ENCODE data around the gene SLC44A1.

Gene SLC44A1

DNA sequence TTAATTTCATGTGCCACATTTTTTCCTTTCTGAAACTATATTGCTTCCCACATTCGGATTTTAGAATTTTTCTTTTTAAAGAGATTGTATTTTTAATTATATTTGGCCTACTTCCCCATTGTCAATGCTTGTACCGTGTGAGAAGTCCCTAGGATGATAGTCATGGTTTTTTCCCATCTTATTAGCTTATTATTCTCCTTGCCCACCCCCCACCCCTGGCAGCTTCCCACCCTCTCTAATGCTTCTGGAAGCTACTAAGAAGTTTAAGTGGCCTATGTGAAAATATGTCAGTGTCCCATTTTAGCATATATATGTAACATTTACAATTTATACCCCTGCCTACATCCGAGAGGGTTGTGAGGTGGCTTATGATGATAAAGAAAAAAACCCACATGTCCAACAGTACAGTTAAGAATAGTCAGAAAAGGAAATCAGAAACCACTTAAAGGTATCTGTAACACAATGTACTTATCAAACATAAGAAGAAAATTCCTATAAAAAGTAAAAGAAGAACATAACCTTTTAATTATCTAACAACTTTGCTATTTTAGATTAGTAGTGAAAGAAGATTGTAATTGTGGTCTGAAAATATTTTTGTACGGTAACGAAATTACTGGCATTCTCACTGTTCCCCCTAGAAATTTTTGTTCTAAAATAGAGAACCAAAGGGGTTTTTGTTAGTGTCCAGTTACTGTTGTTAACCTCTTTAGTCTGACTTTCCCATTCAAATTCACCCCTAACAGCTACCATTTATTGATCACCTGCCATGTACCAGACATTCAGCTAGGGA lies 62.1 kb downstream of the SLC44A1 start:
- no peak for DNase-seq

DNA sequence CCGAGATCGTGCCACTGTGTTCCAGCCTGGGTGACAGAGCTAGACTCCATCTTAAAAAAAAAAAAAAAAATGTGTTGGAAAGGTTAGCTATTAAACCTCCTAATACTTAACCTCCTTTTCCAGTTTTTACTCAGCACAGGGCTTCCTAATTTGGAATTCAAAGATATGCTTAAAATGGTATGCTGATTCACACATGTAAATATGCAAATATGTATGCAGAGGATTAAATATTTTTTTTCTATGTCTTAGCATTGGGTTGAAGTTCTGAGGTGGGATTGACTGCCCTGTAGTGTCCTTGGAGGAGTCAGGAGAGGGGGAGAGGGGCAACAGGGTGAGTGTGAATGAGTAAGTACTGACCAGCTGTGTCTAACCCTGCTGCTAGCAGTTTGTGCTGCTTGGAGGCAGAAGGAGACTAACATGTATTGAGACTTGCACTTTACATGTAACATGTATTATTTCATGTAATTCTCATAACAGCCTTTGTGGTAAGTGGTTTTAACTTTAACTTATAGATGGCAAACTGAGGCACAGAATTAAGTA lies 63.2 kb downstream of the SLC44A1 start:
- no peak for DNase-seq

DNA sequence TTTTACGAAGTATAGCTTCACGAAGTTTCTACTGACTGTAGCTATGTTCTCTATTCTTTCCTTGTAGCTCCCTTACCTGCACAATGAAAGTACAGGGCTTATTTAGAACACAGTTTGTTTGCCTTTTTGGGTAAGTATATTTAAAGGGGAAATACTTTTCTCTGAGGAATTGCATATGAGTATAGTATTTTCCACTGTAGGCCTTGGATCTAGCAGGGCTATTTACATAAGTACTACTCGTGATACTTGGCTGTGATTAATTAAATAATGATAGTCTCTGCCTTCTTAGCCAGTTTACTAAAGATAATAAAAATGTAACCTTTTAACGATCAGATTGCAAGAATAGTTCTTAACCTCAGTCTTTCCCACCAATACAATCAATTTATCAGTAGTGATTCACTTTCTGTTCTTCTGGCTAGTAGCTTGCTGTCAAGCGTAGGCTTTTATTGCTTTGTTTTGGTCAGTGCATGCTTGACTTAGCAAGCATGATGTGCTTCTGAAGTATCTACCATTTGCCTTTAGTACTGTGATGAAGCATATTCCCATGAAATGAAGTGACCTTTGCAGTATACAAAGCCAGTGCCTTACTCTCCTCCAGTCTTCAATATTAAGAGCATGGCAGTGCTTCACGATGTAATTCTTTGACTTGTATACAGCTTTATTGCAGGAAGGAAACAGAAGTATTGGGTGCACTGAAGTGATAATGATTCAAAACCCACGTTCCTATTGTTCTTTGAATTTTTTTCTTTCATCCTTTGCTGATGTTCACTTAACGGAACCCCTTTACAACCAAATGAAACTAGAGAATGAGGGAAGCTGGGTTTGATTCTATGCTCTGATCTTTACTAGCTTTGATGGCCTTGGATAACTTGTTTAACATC lies 64.2 kb downstream of the SLC44A1 start:
- DNase-seq, result no peak

DNA sequence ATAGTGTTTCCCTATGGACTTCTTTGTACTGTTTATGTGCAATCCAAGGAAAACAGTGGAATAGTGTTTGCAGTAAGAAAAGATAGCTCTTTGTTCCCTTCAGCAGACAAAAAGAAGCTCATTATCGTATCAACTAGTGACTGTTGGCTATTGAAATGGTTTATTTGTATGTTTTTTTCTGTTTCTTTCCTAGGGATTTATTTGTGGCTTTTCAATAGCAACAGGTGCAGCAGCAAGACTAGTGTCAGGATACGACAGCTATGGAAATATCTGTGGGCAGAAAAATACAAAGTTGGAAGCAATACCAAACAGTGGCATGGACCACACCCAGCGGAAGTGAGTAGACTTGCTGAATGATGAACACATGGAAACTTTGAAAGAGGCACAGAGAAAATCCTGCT lies 65.1 kb downstream of the SLC44A1 start:
- no peak for DNase-seq

DNA sequence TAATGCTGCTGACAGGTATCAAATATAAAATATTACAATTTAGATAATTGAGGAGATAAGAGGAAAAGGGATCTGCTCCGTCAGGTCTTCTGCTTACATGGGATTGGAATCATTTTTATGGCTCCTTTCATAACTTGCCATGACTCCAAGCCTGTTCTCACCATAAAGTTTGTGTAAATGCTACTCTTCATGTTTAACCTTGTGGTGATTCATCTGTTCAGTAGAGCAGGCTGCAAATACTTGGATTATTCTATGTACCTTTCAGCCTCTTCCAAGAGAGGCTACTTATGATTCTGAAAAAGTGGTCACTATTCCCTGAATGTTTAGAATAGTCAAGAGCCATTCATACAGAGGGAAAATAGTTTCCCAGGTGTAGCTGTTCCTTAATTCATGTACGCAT lies 66.9 kb downstream of the SLC44A1 start:
- DNase-seq, result no peak

DNA sequence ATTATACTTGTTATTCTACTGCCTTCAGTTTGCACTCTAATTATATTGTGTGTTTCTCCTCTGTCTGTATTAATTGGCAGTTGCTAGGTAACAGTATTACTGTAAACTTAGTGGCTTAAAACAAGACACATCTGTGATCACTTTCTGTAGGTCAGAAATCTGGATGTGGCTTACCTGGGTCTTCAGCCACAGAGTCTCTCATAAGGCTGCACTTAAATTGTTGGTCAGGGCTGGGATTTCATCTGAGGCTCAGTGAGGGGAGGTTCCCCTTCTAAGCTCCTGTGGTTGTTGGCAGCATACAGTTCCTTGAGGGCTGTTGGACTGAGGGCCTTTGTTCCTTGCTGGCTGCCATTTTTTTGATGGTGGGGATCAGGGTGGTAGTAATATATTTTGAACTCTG lies 68.8 kb downstream of the SLC44A1 start:
- no peak for DNase-seq

DNA sequence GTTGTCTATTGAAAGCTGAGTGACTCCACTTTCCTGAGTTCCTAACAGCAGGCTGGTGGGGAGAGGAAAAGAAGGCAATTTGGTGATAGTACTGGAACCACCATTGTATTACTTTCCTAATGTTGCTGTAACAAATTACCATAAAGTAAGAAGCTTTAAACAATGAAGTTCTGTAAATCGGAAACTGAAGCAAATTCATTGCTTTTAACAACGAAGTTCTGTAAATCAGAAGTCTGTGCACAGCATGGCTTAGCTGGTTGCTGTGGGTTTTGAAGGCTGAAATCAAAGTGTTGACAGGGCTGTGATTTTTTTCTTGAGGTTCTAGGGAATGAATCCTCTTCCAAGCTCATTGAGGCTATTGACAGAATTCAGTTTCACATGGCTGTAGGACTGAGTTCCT lies 72.3 kb downstream of the SLC44A1 start:
- DNase-seq, result no peak

DNA sequence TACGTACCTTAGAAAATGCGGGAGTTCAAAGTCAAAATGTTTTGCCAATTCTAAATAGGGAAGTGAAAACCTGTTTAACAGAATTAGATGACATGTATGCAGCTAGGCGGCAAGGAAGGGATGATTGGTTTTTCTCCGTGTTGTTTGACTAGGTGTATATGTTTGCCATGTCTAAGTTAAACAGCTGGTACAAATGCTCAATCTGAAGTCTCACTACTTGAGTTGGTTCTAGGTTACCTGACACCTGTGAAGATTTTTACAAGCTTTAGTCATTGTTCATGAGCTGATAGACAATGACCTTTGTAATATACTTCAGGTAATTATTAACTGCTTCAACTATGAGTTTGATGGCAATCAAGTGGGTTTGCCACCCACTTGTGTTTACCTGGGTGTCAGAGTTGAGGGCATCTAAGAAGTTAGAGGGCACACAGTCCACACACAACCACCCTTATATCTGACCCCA lies 74.3 kb downstream of the SLC44A1 start:
- DNase-seq, result no peak

DNA sequence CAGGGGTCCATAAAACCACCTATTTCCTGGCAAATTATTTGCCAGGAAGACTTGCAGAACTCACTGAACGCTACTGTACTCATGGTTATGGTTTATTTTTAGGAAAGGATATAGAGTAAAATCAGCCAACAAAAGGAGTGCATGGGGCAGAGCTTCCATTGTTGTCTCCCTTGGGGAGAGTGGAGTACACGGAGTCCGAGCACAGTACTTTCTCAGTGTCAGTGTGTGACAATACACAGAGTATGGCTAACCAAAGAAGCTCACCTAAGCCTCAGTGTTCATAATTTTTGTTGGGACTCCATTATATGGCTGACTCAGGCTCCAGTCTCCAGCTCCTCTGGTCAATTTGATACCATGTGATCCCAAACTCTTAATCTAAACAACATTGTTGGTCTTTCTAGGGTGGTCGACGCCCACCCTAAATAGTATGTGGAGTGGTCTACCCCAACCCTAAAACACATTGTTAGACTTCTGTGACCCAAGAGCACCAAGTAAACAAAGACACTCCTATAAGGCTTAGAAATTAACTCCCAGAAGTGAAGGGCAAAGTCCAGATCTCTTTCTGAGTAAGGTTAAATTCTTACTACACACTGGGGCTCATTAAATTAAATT lies 74.9 kb downstream of the SLC44A1 start:
- DNase-seq, result no peak

DNA sequence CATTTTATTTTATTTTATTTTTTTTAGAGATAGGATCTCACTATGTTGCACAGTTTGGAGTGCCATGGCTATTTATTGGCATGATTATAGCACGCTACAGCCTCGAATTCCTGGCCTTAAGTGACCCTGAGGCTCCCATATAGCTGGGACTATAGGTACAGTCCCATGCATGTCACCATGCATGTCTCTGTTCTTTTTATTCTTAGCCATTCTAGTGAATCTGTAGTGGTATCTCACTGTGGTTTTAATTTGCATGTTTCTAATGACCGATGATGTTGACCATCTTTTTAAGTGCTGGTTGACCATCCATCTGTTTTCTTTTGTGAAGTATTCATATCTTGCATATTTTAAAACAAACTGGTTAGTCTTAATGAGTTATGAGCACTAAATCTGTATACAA lies 76.1 kb downstream of the SLC44A1 start:
- DNase-seq, result no peak

DNA sequence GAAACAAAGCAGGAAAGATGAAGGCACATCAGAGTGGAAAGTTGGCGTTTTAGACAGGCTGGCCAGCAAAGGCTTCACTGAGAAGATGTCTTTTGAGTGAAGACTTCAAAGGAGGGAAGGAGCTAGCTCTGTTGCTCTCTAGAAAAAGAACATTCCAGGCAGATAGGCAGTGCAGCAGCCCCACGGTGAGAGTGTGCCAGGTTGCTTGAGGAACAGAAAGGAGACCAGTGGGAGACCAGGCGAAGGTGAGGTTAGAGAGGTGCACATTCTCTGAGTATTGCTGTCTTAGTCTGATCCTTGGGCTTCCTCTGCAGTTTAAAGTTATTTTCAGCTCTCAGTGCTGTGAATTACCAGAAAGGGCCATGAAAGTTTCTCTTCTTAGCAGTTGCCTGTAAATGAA lies 83.8 kb downstream of the SLC44A1 start:
- DNase-seq, result no peak

DNA sequence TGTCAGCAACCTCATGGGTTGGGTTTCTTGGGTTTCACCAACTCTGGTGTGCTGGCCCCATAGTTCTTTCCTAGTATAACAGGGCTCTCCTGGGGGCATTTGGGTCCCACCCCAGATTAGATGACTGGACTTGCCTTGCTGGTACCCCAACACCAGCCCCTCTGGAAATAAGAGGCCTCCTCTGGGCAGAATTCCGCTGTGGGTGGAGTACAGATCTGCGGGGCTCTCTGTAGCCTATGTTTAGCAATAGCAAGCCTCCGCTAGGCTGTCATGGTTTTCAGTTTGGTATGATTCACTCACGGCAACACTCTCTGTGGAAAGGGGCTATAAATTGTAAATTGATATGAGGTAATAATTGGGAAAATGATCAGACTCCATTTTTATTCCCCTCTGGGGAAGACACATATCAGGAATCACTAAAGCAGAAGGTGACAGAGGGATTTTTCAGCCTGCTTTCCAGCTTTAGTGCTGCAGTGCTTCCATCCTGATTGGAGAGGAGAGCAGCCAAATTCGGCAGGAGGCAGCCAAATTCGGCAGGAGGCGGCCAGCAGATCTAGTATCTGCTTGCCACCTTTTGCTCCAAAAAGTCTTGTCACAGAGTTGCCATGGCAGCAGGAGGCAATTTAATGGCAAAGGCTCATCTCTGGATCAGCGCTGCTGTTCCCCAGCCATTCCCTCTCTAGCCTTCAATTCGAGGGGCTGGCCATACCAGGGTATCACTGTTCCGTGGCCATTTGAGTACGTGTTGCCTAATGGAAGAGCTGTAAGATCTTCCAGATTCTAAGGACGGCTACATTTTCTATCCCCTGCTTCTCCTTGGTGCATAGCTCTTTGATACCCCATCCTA lies 84.6 kb downstream of the SLC44A1 start:
- DNase-seq, result no peak

DNA sequence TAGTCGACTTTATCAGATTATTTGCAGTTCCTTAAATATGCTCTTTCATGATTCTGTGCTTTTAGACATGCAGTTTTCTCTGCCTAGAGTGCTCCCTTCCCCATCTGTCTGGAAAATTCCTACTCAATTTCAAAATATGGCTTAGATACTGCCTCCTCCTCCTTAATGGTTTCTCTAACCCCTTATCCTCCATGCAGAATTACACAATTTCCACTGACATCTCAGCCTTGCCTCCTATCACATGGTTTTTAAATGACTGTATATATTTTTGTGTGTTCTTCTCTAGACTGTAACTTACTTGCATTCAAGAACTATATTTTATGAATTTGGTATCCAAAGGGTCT lies 85.2 kb downstream of the SLC44A1 start:
- DNase-seq, result no peak

DNA sequence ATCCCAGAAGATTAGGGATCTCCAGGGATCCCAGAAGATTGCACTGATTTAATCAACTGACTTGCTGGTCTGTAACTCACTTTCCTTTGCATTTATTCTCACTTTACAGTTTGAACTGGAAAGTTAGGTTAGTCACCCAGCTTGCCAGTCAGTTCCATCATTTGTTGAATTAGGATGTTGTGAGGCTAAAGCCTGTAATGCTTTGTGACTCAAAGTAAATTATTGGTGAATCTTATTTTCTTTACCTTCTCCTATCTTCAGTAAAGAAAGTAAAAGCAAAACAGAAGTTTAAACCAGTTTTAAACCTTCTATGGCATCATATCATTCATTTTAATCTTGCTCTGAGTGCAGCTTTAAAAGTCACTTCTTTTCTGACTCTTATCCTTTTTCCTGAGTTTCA lies 85.8 kb downstream of the SLC44A1 start:
- DNase-seq, result no peak

DNA sequence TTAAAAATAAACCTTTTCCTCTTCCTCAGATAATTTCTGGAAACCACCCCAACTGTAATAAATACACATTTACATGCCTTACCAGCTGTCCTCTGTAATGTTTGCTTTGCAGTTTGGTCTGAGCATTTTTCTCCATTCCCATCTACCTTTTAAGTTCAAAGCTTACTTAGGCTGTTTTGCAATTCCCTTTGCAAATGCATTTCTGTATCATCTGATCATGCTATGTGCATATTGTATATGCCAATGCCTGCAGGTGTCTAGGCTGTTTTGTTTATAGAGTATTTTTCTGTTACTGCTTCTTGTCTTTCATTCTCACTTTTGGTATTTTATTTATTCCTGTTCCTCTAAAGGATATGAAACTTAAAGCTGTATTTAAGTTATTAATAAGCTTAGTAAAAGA lies 86.3 kb downstream of the SLC44A1 start:
- DNase-seq, result no peak

DNA sequence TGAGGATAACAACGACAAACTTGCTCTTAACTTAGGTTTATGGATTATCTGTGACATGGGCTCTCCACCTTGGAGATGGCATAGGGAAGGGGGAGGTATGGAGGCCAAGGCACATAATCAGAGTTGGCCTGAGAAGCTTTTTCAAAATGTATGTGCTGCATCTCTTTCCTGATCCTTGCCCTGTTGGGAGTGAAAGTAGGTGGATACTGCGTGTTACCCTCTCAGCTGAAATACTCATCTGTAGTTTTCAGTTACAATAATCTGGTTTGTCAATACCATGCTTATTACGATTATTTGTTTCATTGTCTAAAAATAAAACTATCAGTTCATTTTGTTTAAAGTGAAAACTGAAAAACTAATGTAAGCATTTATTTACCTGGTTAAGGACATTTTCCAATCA lies 86.7 kb downstream of the SLC44A1 start:
- DNase-seq, result no peak

DNA sequence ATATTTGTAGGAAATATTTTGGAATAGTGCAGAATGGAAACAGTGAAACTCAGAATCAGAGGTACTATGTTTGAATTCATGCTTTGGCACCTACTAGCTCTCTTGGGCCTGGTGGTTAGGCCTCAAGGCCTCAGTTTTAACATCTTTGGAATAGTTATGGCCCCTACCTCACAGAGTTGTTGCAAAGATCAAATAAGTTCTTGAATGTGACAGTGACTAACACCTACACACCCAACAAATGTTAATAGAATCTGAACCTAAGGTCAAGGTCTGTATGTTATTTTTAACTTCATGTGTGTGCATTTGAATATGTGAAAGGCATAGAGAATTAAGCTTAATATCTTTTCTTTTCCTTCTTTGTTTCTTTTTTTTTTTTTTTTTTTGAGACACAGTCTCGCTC lies 87.3 kb downstream of the SLC44A1 start:
- no peak for DNase-seq

DNA sequence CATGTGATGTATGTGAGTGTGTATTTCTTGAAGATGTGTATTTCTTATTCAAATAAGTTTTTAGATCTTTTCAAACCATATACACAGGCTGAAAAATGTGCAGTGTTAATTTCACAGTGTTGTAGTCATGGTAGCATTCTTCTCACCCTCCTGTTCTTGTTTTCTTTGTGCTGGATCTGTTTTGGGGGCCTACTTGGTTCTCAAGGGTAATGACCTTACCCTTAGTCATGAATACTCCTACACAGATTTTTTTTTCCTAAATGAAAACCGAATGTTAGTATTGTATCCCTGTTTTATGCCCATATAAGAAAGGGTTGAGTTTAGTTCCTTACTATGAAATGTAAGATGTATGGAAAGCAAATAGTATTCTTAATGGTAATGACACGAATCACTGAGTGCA lies 88.0 kb downstream of the SLC44A1 start:
- DNase-seq, result no peak

DNA sequence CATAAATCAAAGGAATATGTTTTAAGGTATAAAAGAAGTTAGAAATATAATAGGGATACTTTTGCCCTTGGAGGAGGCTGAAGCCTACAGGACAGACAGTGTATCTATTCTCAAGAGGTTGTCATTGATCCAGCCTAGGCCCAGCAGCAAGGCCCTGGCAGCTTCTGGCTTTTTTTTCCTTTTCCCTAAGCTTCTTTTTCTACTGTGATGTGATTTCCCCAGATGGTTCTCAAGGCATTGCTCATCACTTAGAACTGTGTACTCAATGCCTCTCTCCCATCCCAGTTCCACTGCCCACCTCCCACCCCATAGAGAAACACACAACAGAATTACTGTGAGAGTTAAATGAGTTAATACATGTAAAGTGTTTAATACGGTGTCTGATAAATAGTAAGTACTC lies 88.6 kb downstream of the SLC44A1 start:
- DNase-seq, result no peak

DNA sequence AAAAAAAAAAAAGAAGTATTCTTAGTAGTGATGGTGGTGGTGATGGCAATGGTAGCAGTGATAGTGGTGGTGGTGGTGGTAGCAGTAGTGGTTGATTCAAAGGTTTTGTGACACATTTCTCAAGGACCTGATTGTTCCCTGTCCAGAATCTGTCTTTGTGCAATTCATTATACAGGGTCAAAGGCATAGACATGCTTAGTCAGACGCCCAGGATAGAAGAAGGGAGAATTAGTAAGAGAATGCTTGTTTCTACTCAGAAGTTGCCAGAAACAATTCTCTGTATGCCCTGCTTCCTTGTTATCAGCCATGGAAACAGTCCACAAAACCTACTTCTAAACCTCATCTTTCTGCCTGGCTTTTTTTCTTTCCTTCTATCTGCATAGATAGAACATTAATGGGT lies 89.4 kb downstream of the SLC44A1 start:
- no peak for DNase-seq

DNA sequence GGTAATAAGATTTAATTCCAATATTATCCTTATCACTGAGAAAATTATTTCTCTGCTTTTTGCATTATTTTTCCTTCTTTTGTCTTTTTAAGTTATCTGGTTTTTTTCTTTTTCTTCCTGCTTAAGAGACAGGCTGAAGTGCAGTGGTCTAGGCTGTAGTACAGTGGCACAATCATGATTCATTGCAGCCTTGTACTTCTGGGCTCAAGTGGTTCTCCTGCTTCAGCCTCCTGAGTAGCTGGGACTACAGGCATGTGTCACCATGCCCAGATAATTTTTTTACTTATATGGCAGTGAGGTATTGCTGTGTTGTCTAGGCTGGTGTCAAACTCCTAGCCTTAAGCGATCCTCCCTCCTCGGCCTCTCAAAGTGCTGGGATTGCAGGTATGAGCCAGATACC lies 93.9 kb downstream of the SLC44A1 start:
- no peak for DNase-seq

DNA sequence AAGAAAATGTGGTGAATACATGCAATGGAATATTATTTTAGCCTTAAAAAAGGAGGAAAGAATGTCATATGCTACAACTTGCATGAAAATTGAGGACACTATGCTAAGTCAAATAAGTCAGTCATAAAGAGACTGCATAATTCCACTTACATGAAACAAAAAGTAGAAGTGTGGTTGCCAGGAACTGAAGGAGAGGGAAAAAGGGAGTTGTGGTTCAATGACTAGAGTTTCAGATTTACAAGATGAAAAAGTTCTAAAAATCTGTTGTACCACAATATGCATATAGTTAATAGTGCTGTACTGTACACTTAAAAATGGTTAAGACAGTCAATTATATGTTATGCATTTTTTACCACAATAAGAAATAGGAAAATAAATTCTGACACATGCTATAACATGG lies 95.4 kb downstream of the SLC44A1 start:
- DNase-seq, result no peak
